ENCODE data around the gene HELLS.
"Not testable (repeated sequence)": the region's sequence is repeated elsewhere in the genome, so short reads cannot be mapped to it uniquely, and the experiment has no call there.

HELLS gene

GRCh38 chr10:94524146-94524545 lies 21.4 kb upstream of the HELLS start:
- no peak for TF ChIP-seq CTCF (IDR thresholded peaks at IDR 0.05; ENCODE audit: low read depth, low read length)
- H3K27me3 ChIP-seq = no peaks in the 10 kb centered on the region
- H3K9me3 ChIP-seq = no peaks in the 10 kb centered on the region
- H3K36me3 ChIP-seq = no peaks in the 10 kb centered on the region
- no peak overlapping the region for H3K4me3 ChIP-seq (ENCODE audit: low read depth, low read length)
- H3K4me1 ChIP-seq = no peaks in the 10 kb centered on the region
- no peak for DNase-seq

- no peaks in the 10 kb centered on the region for H3K36me3 ChIP-seq
- H3K4me3 ChIP-seq (ENCODE audit: low read depth, low read length) = no peak overlapping the region
- H3K9me3 ChIP-seq = no peaks in the 10 kb centered on the region
- H3K4me1 ChIP-seq = no peaks in the 10 kb centered on the region
- no peaks in the 10 kb centered on the region for H3K27me3 ChIP-seq
- DNase-seq = no peak
- TF ChIP-seq CTCF (IDR thresholded peaks at IDR 0.05; ENCODE audit: low read depth, low read length) = no peak
Observed at GRCh38 chr10:94524711-94525110, 20.9 kb upstream of the HELLS start.

- not testable (repeated sequence) for DNase-seq; H3K4me1 ChIP-seq; H3K4me3 ChIP-seq (ENCODE audit: low read depth, low read length); H3K36me3 ChIP-seq; H3K9me3 ChIP-seq; H3K27me3 ChIP-seq
Observed at GRCh38 chr10:94531550-94531949, 14.0 kb upstream of the HELLS start.

- H3K4me1 ChIP-seq = no peaks in the 10 kb centered on the region
- H3K4me3 ChIP-seq (ENCODE audit: low read depth, low read length) = no peak overlapping the region
- no peaks in the 10 kb centered on the region for H3K36me3 ChIP-seq
- no peaks in the 10 kb centered on the region for H3K9me3 ChIP-seq
- H3K27me3 ChIP-seq = no peaks in the 10 kb centered on the region
- no peak for TF ChIP-seq CTCF (IDR thresholded peaks at IDR 0.05; ENCODE audit: low read depth, low read length)
- DNase-seq = no peak
Observed at GRCh38 chr10:94533027-94533426, 12.6 kb upstream of the HELLS start.

- not testable (repeated sequence) for H3K27me3 ChIP-seq; H3K4me3 ChIP-seq (ENCODE audit: low read depth, low read length); H3K4me1 ChIP-seq; H3K36me3 ChIP-seq; DNase-seq; H3K9me3 ChIP-seq
Observed at GRCh38 chr10:94542282-94542681, 3.3 kb upstream of the HELLS start.

- Histone ChIP-seq H3K9me3 (no peaks in the 10 kb centered on the region), H3K4me3 (ENCODE audit: low read depth, low read length) (peak overlapping the region; percentile 87), H3K36me3 (peaks cover 6% of the 10 kb centered on the region; the same call in 1 of the 2 replicates), H3K4me1 (no peaks in the 10 kb centered on the region; the same call in none of the 2 replicates), H3K27me3 (no peaks in the 10 kb centered on the region)
- no peak for DNase-seq
- no peak for TF ChIP-seq CTCF (IDR thresholded peaks at IDR 0.05; ENCODE audit: low read depth, low read length)
Observed at GRCh38 chr10:94546049-94546900, 687 bp downstream of the HELLS start.

- H3K4me3 ChIP-seq (ENCODE audit: low read depth, low read length) = peak overlapping the region; percentile 87
- DNase-seq = no peak
- H3K4me1 ChIP-seq = no peaks in the 10 kb centered on the region; the same call in 1 of the 2 replicates
- H3K9me3 ChIP-seq = no peaks in the 10 kb centered on the region
- no peak for TF ChIP-seq CTCF (IDR thresholded peaks at IDR 0.05; ENCODE audit: low read depth, low read length)
- H3K27me3 ChIP-seq = no peaks in the 10 kb centered on the region
- H3K36me3 ChIP-seq = peaks cover 6% of the 10 kb centered on the region; the same call in 1 of the 2 replicates
Observed at GRCh38 chr10:94546901-94547185, 1.3 kb downstream of the HELLS start.

Data from BE2C (cell line).